HEK293 (cell line): ENCODE results near the gene ENTPD3.

Experiments
- BCL11A ChIP-seq: fragments of 450-650 bp; formaldehyde crosslinking; IDR thresholded peaks from 2 replicates; pipeline ENCODE4 v1.5.1; 2016; ENCODE audit warnings: low read depth, missing biosample characterization, missing genetic modification characterization
- BCL11B ChIP-seq: fragments of 450-650 bp; formaldehyde crosslinking; IDR thresholded peaks from 2 replicates; pipeline ENCODE4 v1.5.1; 2016; ENCODE audit warnings: low read depth, missing biosample characterization, missing genetic modification characterization
- GLIS1 ChIP-seq: fragments of 450-650 bp; formaldehyde crosslinking; IDR thresholded peaks from 2 replicates; pipeline ENCODE4 v1.5.1; 2016; ENCODE audit warnings: missing biosample characterization, missing genetic modification characterization
- HOXD13 ChIP-seq: sonication (generic); formaldehyde crosslinking; IDR thresholded peaks from 2 replicates; pipeline ENCODE4 v1.8.0; 2022; ENCODE audit warnings: missing genetic modification reagents, borderline replicate concordance
- KLF8 ChIP-seq: fragments of 450-650 bp; formaldehyde crosslinking; IDR thresholded peaks from 2 replicates; pipeline ENCODE4 v1.5.1; 2016; ENCODE audit warnings: missing biosample characterization, missing genetic modification characterization
- OVOL3 ChIP-seq: fragments of 450-650 bp; formaldehyde crosslinking; IDR thresholded peaks from 2 replicates; pipeline ENCODE4 v1.5.1; 2016; ENCODE audit warnings: missing biosample characterization, missing genetic modification characterization
- PATZ1 ChIP-seq: fragments of 450-650 bp; formaldehyde crosslinking; IDR thresholded peaks from 2 replicates; pipeline ENCODE4 v1.5.1; 2016; ENCODE audit warnings: missing biosample characterization, missing genetic modification characterization
- PRDM4 ChIP-seq: fragments of 450-650 bp; formaldehyde crosslinking; IDR thresholded peaks from 2 replicates; pipeline ENCODE4 v1.5.1; 2017; ENCODE audit warnings: missing biosample characterization, missing genetic modification characterization
- RBAK ChIP-seq: fragments of 450-650 bp; formaldehyde crosslinking; IDR thresholded peaks from 2 replicates; pipeline ENCODE4 v1.5.1; 2016; ENCODE audit warnings: missing biosample characterization, missing genetic modification characterization
- TSHZ1 ChIP-seq: fragments of 450-650 bp; formaldehyde crosslinking; IDR thresholded peaks from 2 replicates; pipeline ENCODE4 v1.5.1; 2016; ENCODE audit warnings: missing biosample characterization, missing genetic modification characterization, borderline replicate concordance
- ZNF133 ChIP-seq: fragments of 450-650 bp; formaldehyde crosslinking; IDR thresholded peaks from 2 replicates; pipeline ENCODE4 v1.5.1; 2016; ENCODE audit warnings: missing biosample characterization, missing genetic modification characterization
- ZNF16 ChIP-seq: fragments of 450-650 bp; formaldehyde crosslinking; IDR thresholded peaks from 2 replicates; pipeline ENCODE4 v1.5.1; 2016; ENCODE audit warnings: low read depth, missing biosample characterization, missing genetic modification characterization
- ZNF174 ChIP-seq: fragments of 450-650 bp; formaldehyde crosslinking; IDR thresholded peaks from 2 replicates; pipeline ENCODE4 v1.5.0; 2017; ENCODE audit warnings: missing biosample characterization, mild to moderate bottlenecking, missing genetic modification characterization
- ZNF18 ChIP-seq: fragments of 450-650 bp; formaldehyde crosslinking; IDR thresholded peaks from 2 replicates; pipeline ENCODE4 v1.5.1; 2016; ENCODE audit warnings: missing biosample characterization, missing genetic modification characterization
- ZNF19 ChIP-seq: fragments of 450-650 bp; formaldehyde crosslinking; IDR thresholded peaks from 2 replicates; pipeline ENCODE4; 2016; ENCODE audit warnings: missing biosample characterization, missing genetic modification characterization, low read depth
- ZNF335 ChIP-seq: fragments of 450-650 bp; formaldehyde crosslinking; conservative IDR thresholded peaks from 2 replicates; pipeline ENCODE4 v1.5.1; 2016; ENCODE audit warnings: missing biosample characterization, missing genetic modification characterization
- ZNF354C ChIP-seq: fragments of 450-650 bp; formaldehyde crosslinking; IDR thresholded peaks from 2 replicates; pipeline ENCODE4 v1.5.1; 2016; ENCODE audit warnings: missing biosample characterization, missing genetic modification characterization, low read depth, borderline replicate concordance
- ZNF362 ChIP-seq: fragments of 450-650 bp; formaldehyde crosslinking; IDR thresholded peaks from 2 replicates; pipeline ENCODE4 v1.5.1; 2016; ENCODE audit warnings: missing biosample characterization, missing genetic modification characterization
- ZNF449 ChIP-seq: fragments of 450-650 bp; formaldehyde crosslinking; IDR thresholded peaks from 2 replicates; pipeline ENCODE4 v1.5.1; 2017; ENCODE audit warnings: missing biosample characterization, mild to moderate bottlenecking, missing genetic modification characterization, moderate library complexity
- ZNF621 ChIP-seq: fragments of 450-650 bp; formaldehyde crosslinking; IDR thresholded peaks from 2 replicates; pipeline ENCODE4 v1.5.1; 2017; ENCODE audit warnings: missing biosample characterization, missing genetic modification characterization
- ZNF645 ChIP-seq: fragments of 450-650 bp; formaldehyde crosslinking; IDR thresholded peaks from 2 replicates; pipeline ENCODE4; 2016; ENCODE audit warnings: missing biosample characterization, missing genetic modification characterization
- ZNF660 ChIP-seq: fragments of 450-650 bp; IDR thresholded peaks from 2 replicates; pipeline ENCODE4 v1.5.1; 2018; ENCODE audit warnings: missing biosample characterization, mild to moderate bottlenecking, missing genetic modification characterization
- ZNF701 ChIP-seq: fragments of 450-650 bp; formaldehyde crosslinking; IDR thresholded peaks from 2 replicates; pipeline ENCODE4 v1.5.1; 2016; ENCODE audit warnings: missing biosample characterization, missing genetic modification characterization
- ZNF785 ChIP-seq: fragments of 450-650 bp; formaldehyde crosslinking; IDR thresholded peaks from 2 replicates; pipeline ENCODE4 v1.5.1; 2016; ENCODE audit warnings: missing biosample characterization, missing genetic modification characterization
- ZSCAN30 ChIP-seq: fragments of 450-650 bp; IDR thresholded peaks from 2 replicates; pipeline ENCODE4 v1.5.1; 2018; ENCODE audit warnings: missing biosample characterization, mild to moderate bottlenecking, missing genetic modification characterization, moderate library complexity
- ZXDB ChIP-seq: fragments of 450-650 bp; formaldehyde crosslinking; IDR thresholded peaks from 2 replicates; pipeline ENCODE4 v1.5.1; 2016; ENCODE audit warnings: missing biosample characterization, missing genetic modification characterization

The ENTPD3 gene

GRCh38 chr3:40456940-40457823 lies 70.2 kb downstream of the ENTPD3 start, which contains the start of gene RPL14 (continued):
- TF ChIP-seq PATZ1 = no peak
- no peak for TF ChIP-seq ZNF362 (tag by site-specific recombination)
- peak; percentile 39 for TF ChIP-seq ZNF335 (tag by site-specific recombination)
- no peak for TF ChIP-seq HOXD13 (CRISPR knock-in tag)
- no peak for TF ChIP-seq KLF8 (tag by site-specific recombination)
- TF ChIP-seq ZNF19 (tag by site-specific recombination) = no peak
- no peak for TF ChIP-seq ZNF133 (tag by site-specific recombination)
- TF ChIP-seq ZNF18 = no peak
- no peak for TF ChIP-seq ZNF645
- TF ChIP-seq ZSCAN30 (tag by site-specific recombination) = 0 out of 2 replicates have a peak, but pooled peaks have one; percentile 30
- no peak for TF ChIP-seq PRDM4 (tag by site-specific recombination)
- no peak for TF ChIP-seq ZNF701
- no peak for TF ChIP-seq BCL11B (tag by site-specific recombination)
- TF ChIP-seq TSHZ1 (tag by site-specific recombination) = no peak
- TF ChIP-seq RBAK (tag by site-specific recombination) = no peak
- no peak for TF ChIP-seq ZNF16 (tag by site-specific recombination)
- peak; percentile 15; the same call in 1 of the 2 replicates for TF ChIP-seq ZNF660
- TF ChIP-seq GLIS1 (tag by site-specific recombination) = no peak
- no peak for TF ChIP-seq OVOL3
- peak; percentile 34; the same call in 1 of the 2 replicates for TF ChIP-seq ZNF449 (tag by site-specific recombination)
- TF ChIP-seq ZXDB (tag by site-specific recombination) = peak; percentile 96
- TF ChIP-seq ZNF621 = no peak
- no peak for TF ChIP-seq ZNF354C (tag by site-specific recombination)
- no peak for TF ChIP-seq BCL11A (tag by site-specific recombination)
- no peak for TF ChIP-seq ZNF785 (tag by site-specific recombination)
- no peak for TF ChIP-seq ZNF174 (tag by site-specific recombination)
